ENCODE data around the gene PDP2.

PDP2 gene

DNA sequence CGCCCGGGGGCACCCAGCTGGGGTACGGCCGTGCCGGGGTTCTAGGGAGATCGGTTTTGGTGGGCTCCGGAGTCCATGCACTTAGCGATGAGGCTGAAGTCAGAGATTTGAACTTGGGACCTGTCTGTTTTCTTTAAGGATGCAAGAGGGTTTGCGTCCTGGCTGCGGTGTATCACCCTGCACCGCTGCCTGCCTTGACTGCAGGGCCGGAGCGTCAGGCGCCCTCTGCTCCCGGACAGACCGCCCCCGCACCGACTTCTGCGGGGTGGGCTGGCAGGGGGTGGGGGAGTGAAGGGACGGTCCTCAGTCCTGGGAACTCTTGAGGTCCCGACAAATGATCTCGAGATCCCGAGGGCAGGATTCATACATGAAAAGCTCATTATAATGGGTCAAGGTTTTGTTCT lies 701 bp downstream of the PDP2 start:
- H3K79me1 ChIP-seq (ENCODE audit: low read length), result peaks cover 10% of the 10 kb centered on the region
- H3K4me2 ChIP-seq (ENCODE audit: low read length), result peak overlapping the region; percentile 89
- peak in 1 of 2 donors; percentile 24 for DNase-seq
- no CpG with 5 or more reads among the region's 23 CpGs for WGBS (ENCODE audit: extremely low coverage, insufficient coverage, insufficient read length)
- H3K9ac ChIP-seq (ENCODE audit: low read length), result peak overlapping the region; percentile 84
- peak overlapping the region; percentile 71 for H3K4ac ChIP-seq (ENCODE audit: low read depth, low read length)
- H3K23ac ChIP-seq (ENCODE audit: low read length), result no peak overlapping the region
- peak overlapping the region; percentile 18 for H2AK5ac ChIP-seq (ENCODE audit: low read length)
- H3K18ac ChIP-seq (ENCODE audit: low read length), result peak overlapping the region; percentile 82
- peak overlapping the region; percentile 2 for H4K12ac ChIP-seq (ENCODE audit: low read depth, low read length)
- peaks cover 5% of the 10 kb centered on the region for H3K79me2 ChIP-seq (ENCODE audit: control insufficient read depth, insufficient read depth, low read length, poor library complexity)
- peak overlapping the region; percentile 50 for H3K14ac ChIP-seq (ENCODE audit: low read length)
- H3K36me3 ChIP-seq (ENCODE audit: control insufficient read depth in 1 of 2, insufficient read depth in 2 of 2, low read length in 2 of 2), result peaks cover 14 to 15% of the 10 kb centered on the region in 2 experiments
- peak overlapping the region; percentile 78 for H2BK5ac ChIP-seq (ENCODE audit: low read depth, low read length, poor library complexity)
- peak overlapping the region; percentile 87 for H2AFZ ChIP-seq (ENCODE audit: insufficient read depth, low read length, poor library complexity)
- peak overlapping the region; percentile 88 for H4K8ac ChIP-seq (ENCODE audit: low read depth, low read length)
- peaks cover 14% of the 10 kb centered on the region in 2 experiments for H3K4me1 ChIP-seq (ENCODE audit: control insufficient read depth in 1 of 2, insufficient read depth in 2 of 2, low read length in 2 of 2)
- H4K91ac ChIP-seq (ENCODE audit: low read depth, low read length), result peak overlapping the region; percentile 56
- no peaks in the 10 kb centered on the region for H3K9me3 ChIP-seq (ENCODE audit: insufficient read depth, low read depth, low read length)
- peak overlapping the region; percentile 76 for H2BK120ac ChIP-seq (ENCODE audit: insufficient read depth, low read length, poor library complexity)
- no peak overlapping the region for H2BK12ac ChIP-seq (ENCODE audit: low read length)
- peak overlapping the region; percentile 46 for H3K27ac ChIP-seq (ENCODE audit: low read depth, low read length)
- no peaks in the 10 kb centered on the region for H3K27me3 ChIP-seq (ENCODE audit: insufficient read depth, low read length)
- H3K4me3 ChIP-seq (ENCODE audit: low read depth, low read length), result peak overlapping the region; percentile 90

DNA sequence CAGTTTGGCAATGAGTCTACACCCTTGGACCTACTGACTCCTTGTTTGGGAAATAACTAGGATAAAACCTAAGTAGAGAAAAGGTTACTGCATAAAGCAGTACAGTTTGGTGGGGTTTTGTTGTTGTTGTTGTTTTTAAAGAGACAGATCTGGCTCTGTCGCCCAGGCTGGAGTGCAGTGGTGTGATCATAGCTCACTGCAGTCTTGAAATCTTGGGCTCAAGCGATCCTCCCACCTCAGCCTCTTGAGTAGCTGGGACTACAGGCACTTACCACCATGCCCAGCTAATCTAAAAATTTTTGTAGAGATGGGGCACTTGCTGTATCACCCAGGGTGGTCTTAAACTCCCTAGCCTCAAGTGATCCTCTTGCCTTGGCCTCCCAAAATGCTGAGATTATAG lies 1.2 kb downstream of the PDP2 start:
- no peak overlapping the region for H2AFZ ChIP-seq (ENCODE audit: insufficient read depth, low read length, poor library complexity)
- H3K36me3 ChIP-seq (ENCODE audit: control insufficient read depth in 1 of 2, insufficient read depth in 2 of 2, low read length in 2 of 2), result peaks cover 14 to 15% of the 10 kb centered on the region in 2 experiments
- no peak overlapping the region for H3K27ac ChIP-seq (ENCODE audit: low read depth, low read length)
- no peak overlapping the region for H3K18ac ChIP-seq (ENCODE audit: low read length)
- H4K8ac ChIP-seq (ENCODE audit: low read depth, low read length), result no peak overlapping the region
- H3K14ac ChIP-seq (ENCODE audit: low read length), result no peak overlapping the region
- peaks cover 14% of the 10 kb centered on the region in 2 experiments for H3K4me1 ChIP-seq (ENCODE audit: control insufficient read depth in 1 of 2, insufficient read depth in 2 of 2, low read length in 2 of 2)
- peak overlapping the region; percentile 38 for H3K4me2 ChIP-seq (ENCODE audit: low read length)
- H3K23ac ChIP-seq (ENCODE audit: low read length), result no peak overlapping the region
- H2BK120ac ChIP-seq (ENCODE audit: insufficient read depth, low read length, poor library complexity), result no peak overlapping the region
- no peak overlapping the region for H2AK5ac ChIP-seq (ENCODE audit: low read length)
- H4K12ac ChIP-seq (ENCODE audit: low read depth, low read length), result no peak overlapping the region
- no peaks in the 10 kb centered on the region for H3K9me3 ChIP-seq (ENCODE audit: insufficient read depth, low read depth, low read length)
- H3K79me1 ChIP-seq (ENCODE audit: low read length), result peaks cover 10% of the 10 kb centered on the region
- no peak overlapping the region for H2BK5ac ChIP-seq (ENCODE audit: low read depth, low read length, poor library complexity)
- DNase-seq, result no peak
- no peak overlapping the region for H2BK12ac ChIP-seq (ENCODE audit: low read length)
- peaks cover 5% of the 10 kb centered on the region for H3K79me2 ChIP-seq (ENCODE audit: control insufficient read depth, insufficient read depth, low read length, poor library complexity)
- no peak overlapping the region for H3K4me3 ChIP-seq (ENCODE audit: low read depth, low read length)
- no peaks in the 10 kb centered on the region for H3K27me3 ChIP-seq (ENCODE audit: insufficient read depth, low read length)
- H4K91ac ChIP-seq (ENCODE audit: low read depth, low read length), result no peak overlapping the region
- no CpG with 5 or more reads among the region's 2 CpGs for WGBS (ENCODE audit: extremely low coverage, insufficient coverage, insufficient read length)
- no peak overlapping the region for H3K9ac ChIP-seq (ENCODE audit: low read length)
- no peak overlapping the region for H3K4ac ChIP-seq (ENCODE audit: low read depth, low read length)

DNA sequence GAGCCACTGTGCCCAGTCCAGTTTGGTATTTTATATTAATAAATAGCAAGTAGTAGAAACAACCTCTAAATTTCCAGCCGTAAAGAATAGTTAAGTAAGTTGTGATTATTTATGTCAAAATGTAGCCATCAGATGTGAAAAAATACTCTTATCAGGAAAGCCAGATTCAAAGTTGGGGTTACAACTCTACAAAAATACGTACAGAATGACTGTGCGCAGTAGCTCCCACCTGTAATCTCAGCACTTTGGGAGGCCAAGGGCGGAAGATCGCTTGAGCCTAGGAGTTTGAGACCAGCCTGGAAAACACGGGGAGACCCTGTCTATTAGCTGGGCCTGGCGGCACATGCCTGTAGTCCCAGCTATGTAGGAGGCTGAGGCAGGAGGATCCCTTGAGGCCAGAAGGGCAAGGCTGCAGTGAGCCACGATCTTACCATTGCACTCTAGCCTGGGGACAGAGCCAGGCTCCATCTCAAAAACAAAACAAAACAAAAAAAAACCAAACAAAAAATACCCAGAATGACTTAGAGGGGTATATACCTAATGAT lies 1.7 kb downstream of the PDP2 start:
- H2AK5ac ChIP-seq (ENCODE audit: low read length), result no peak overlapping the region
- H3K14ac ChIP-seq (ENCODE audit: low read length), result no peak overlapping the region
- H4K12ac ChIP-seq (ENCODE audit: low read depth, low read length), result no peak overlapping the region
- H3K4me1 ChIP-seq (ENCODE audit: control insufficient read depth in 1 of 2, insufficient read depth in 2 of 2, low read length in 2 of 2), result peaks cover 14 to 18% of the 10 kb centered on the region in 2 experiments
- H3K79me2 ChIP-seq (ENCODE audit: control insufficient read depth, insufficient read depth, low read length, poor library complexity), result peaks cover 5% of the 10 kb centered on the region
- no peak overlapping the region for H2BK12ac ChIP-seq (ENCODE audit: low read length)
- H3K4me2 ChIP-seq (ENCODE audit: low read length), result no peak overlapping the region
- H3K79me1 ChIP-seq (ENCODE audit: low read length), result peaks cover 10% of the 10 kb centered on the region
- H3K23ac ChIP-seq (ENCODE audit: low read length), result no peak overlapping the region
- H2BK120ac ChIP-seq (ENCODE audit: insufficient read depth, low read length, poor library complexity), result no peak overlapping the region
- H3K4ac ChIP-seq (ENCODE audit: low read depth, low read length), result no peak overlapping the region
- no peaks in the 10 kb centered on the region for H3K27me3 ChIP-seq (ENCODE audit: insufficient read depth, low read length)
- H3K4me3 ChIP-seq (ENCODE audit: low read depth, low read length), result no peak overlapping the region
- H4K8ac ChIP-seq (ENCODE audit: low read depth, low read length), result no peak overlapping the region
- no peak overlapping the region for H3K18ac ChIP-seq (ENCODE audit: low read length)
- H2AFZ ChIP-seq (ENCODE audit: insufficient read depth, low read length, poor library complexity), result no peak overlapping the region
- no peak overlapping the region for H3K27ac ChIP-seq (ENCODE audit: low read depth, low read length)
- H3K36me3 ChIP-seq (ENCODE audit: control insufficient read depth in 1 of 2, insufficient read depth in 2 of 2, low read length in 2 of 2), result peaks cover 14 to 15% of the 10 kb centered on the region in 2 experiments
- no peak overlapping the region for H3K9ac ChIP-seq (ENCODE audit: low read length)
- no peak for DNase-seq
- WGBS (ENCODE audit: extremely low coverage, insufficient coverage, insufficient read length), result no CpG with 5 or more reads among the region's 8 CpGs
- H4K91ac ChIP-seq (ENCODE audit: low read depth, low read length), result no peak overlapping the region
- no peak overlapping the region for H2BK5ac ChIP-seq (ENCODE audit: low read depth, low read length, poor library complexity)
- no peaks in the 10 kb centered on the region for H3K9me3 ChIP-seq (ENCODE audit: insufficient read depth, low read depth, low read length)

DNA sequence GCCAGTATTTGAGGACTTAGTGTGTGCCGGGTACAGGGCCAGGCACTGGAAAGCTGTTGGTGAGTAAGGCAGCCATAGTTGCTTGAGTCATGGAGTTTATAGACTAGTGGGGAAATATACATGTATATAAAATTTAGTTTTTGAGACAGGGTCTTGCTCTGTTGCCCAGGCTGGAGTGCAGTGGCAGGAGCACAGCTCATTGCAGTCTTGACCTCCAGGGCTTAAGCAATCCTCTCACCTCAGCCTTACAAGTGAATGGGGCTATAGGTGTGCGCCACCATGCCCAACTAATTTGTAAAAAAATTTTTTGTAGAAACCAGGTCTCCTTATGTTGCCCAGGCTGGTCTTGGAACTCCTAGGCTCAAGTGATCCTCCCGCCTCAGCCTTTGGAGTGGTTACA lies 2.4 kb downstream of the PDP2 start:
- Histone ChIP-seq H3K79me2 (ENCODE audit: control insufficient read depth, insufficient read depth, low read length, poor library complexity) (peaks cover 5% of the 10 kb centered on the region), H4K91ac (ENCODE audit: low read depth, low read length) (no peak overlapping the region), H3K79me1 (ENCODE audit: low read length) (peaks cover 10% of the 10 kb centered on the region), H4K12ac (ENCODE audit: low read depth, low read length) (no peak overlapping the region), H2BK12ac (ENCODE audit: low read length) (no peak overlapping the region), H3K27ac (ENCODE audit: low read depth, low read length) (no peak overlapping the region), H3K14ac (ENCODE audit: low read length) (no peak overlapping the region), H3K4me1 (ENCODE audit: control insufficient read depth in 1 of 2, insufficient read depth in 2 of 2, low read length in 2 of 2) (peaks cover 14 to 18% of the 10 kb centered on the region in 2 experiments), H3K23ac (ENCODE audit: low read length) (no peak overlapping the region), H3K9me3 (ENCODE audit: insufficient read depth, low read depth, low read length) (no peaks in the 10 kb centered on the region), H3K27me3 (ENCODE audit: insufficient read depth, low read length) (no peaks in the 10 kb centered on the region), H3K36me3 (ENCODE audit: control insufficient read depth in 1 of 2, insufficient read depth in 2 of 2, low read length in 2 of 2) (peaks cover 14 to 15% of the 10 kb centered on the region in 2 experiments), H3K9ac (ENCODE audit: low read length) (no peak overlapping the region), H4K8ac (ENCODE audit: low read depth, low read length) (no peak overlapping the region), H3K4ac (ENCODE audit: low read depth, low read length) (no peak overlapping the region), H3K4me2 (ENCODE audit: low read length) (no peak overlapping the region), H2AK5ac (ENCODE audit: low read length) (no peak overlapping the region), H2BK5ac (ENCODE audit: low read depth, low read length, poor library complexity) (no peak overlapping the region), H2BK120ac (ENCODE audit: insufficient read depth, low read length, poor library complexity) (no peak overlapping the region), H3K4me3 (ENCODE audit: low read depth, low read length) (no peak overlapping the region), H3K18ac (ENCODE audit: low read length) (no peak overlapping the region), H2AFZ (ENCODE audit: insufficient read depth, low read length, poor library complexity) (no peak overlapping the region)
- no CpG with 5 or more reads among the region's 3 CpGs for WGBS (ENCODE audit: extremely low coverage, insufficient coverage, insufficient read length)
- peak in 1 of 2 donors; percentile 14 for DNase-seq
